Measurements from ENCODE around the gene ZNF536.
"Not testable (repeated sequence)": the region's sequence is repeated elsewhere in the genome, so short reads cannot be mapped to it uniquely, and the experiment has no call there.

The ZNF536 gene

GRCh38 chr19:30490760-30491159 is 118.6 kb downstream of the ZNF536 start:
- no peak for DNase-seq

GRCh38 chr19:30492586-30493270 is 120.5 kb downstream of the ZNF536 start:
- DNase-seq, result no peak

GRCh38 chr19:30497034-30497433 is 124.8 kb downstream of the ZNF536 start:
- DNase-seq, result no peak

- not testable (repeated sequence) for DNase-seq
Measured at GRCh38 chr19:30498085-30498484, 125.9 kb downstream of the ZNF536 start.

- no peak for DNase-seq
Measured at GRCh38 chr19:30498707-30499106, 126.5 kb downstream of the ZNF536 start.

- DNase-seq, result no peak
Measured at GRCh38 chr19:30504272-30504671, 132.1 kb downstream of the ZNF536 start.

- DNase-seq, result no peak
Measured at GRCh38 chr19:30512176-30513081, 140.2 kb downstream of the ZNF536 start.

GRCh38 chr19:30513082-30513411 is 140.9 kb downstream of the ZNF536 start:
- no peak for DNase-seq

GRCh38 chr19:30516111-30516510 is 143.9 kb downstream of the ZNF536 start:
- DNase-seq, result no peak

GRCh38 chr19:30516531-30516930 is 144.3 kb downstream of the ZNF536 start:
- DNase-seq, result no peak

GRCh38 chr19:30518965-30519606 is 146.9 kb downstream of the ZNF536 start:
- no peak for DNase-seq

- no peak for DNase-seq
Measured at GRCh38 chr19:30519607-30520205, 147.5 kb downstream of the ZNF536 start.

GRCh38 chr19:30520735-30521479 is 148.7 kb downstream of the ZNF536 start:
- DNase-seq, result no peak

GRCh38 chr19:30521937-30522336 is 149.8 kb downstream of the ZNF536 start:
- no peak for DNase-seq

GRCh38 chr19:30522341-30522740 is 150.2 kb downstream of the ZNF536 start:
- no peak for DNase-seq

GRCh38 chr19:30523791-30524190 is 151.6 kb downstream of the ZNF536 start:
- no peak for DNase-seq

GRCh38 chr19:30525383-30525782 is 153.2 kb downstream of the ZNF536 start:
- DNase-seq, result no peak

GRCh38 chr19:30528919-30529318 is 156.7 kb downstream of the ZNF536 start:
- no peak for DNase-seq

GRCh38 chr19:30529876-30530275 is 157.7 kb downstream of the ZNF536 start:
- DNase-seq, result no peak

GRCh38 chr19:30530751-30531150 is 158.6 kb downstream of the ZNF536 start:
- no peak for DNase-seq

GRCh38 chr19:30535011-30535410 is 162.8 kb downstream of the ZNF536 start:
- no peak for DNase-seq

GRCh38 chr19:30536975-30537374 is 164.8 kb downstream of the ZNF536 start:
- no peak for DNase-seq

- no peak for DNase-seq
Measured at GRCh38 chr19:30539315-30539714, 167.1 kb downstream of the ZNF536 start.

All from NCI-H2107 (cell line).